ENCODE measurements around the gene ZHX3. TPM values are rescaled to one million over a fixed set of nuclear protein-coding genes. Genes with fewer than 3 reads are reported as not detected.

The ZHX3 gene
- total RNA-seq, 2 donors from 2014 or later = 31.7 to 35.3 TPM

DNA sequence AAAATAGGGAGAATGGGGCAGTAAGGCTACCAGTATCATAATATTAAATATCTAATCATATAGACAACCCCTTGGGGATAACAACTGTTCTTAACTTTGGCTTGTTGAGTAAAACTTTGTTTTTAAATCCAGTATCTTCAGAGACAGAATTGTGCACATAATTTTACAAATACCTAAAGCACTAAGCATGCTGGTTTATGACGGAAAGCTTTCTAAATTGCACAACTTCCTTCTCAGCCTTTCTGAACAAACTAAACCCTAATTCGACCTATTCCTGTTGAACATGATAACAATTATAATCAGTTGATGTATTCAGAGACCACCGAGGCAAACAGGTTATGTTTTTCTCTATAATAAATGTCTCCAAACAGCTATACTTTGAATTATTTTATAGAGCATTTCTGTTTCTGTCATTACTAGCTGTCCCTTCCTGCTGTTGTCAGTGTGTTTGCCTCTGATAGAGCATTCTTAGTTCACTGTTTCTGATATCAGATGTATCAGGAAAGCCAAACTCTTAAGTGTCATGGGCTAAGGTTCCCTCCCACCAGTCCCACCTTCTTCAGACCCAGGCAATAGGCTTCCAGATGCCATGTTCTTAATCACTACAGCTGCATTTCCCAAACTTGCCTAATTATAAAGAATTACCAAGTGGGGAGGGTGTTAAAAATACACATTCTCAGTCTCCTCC, 8.7 kb downstream of the ZHX3 start:
- ATAC-seq (peak; percentile 31), DNase-seq (no peak)
- intact Hi-C loops (cut with DNase I, micrococcal nuclease) = no loop called here

DNA sequence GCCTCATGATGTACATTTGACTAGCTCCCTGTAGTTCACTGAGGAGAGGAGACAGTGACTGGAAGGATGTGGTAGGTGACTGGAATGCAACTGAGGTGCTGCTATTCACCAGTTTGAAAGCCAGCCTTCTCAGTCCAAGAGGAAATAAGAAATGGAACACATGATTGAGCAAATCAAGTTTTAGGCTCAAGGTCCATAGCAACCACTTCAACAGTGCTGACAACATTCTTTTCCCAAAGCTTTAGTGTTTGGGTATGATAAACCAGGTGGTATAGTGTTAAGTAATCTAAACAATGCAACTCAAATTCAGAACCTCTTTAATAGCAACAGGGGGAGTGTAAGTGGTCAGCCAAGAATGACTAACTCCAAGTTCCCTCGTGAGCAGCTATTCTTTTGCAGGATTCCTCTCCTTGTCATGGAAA, 9.2 kb downstream of the ZHX3 start:
- no peak for DNase-seq
- intact Hi-C loops (cut with DNase I, micrococcal nuclease) = no loop called here
- ATAC-seq = peak; percentile 73

- intact Hi-C loops (cut with DNase I, micrococcal nuclease) = no loop called here
- no peak for DNase-seq
Measured at GRCh38 chr20:41307021-41307420, 10.5 kb downstream of the ZHX3 start.

GRCh38 chr20:41306061-41306727, 11.3 kb downstream of the ZHX3 start:
- intact Hi-C loops (cut with DNase I, micrococcal nuclease) = no loop called here
- ATAC-seq = no peak
- no peak for DNase-seq

More at GRCh38 chr20:41307021-41307420, 10.5 kb downstream of the ZHX3 start:
- no peak for ATAC-seq

- intact Hi-C loops (cut with DNase I, micrococcal nuclease) = no loop called here
- no peak for ATAC-seq
- no peak for DNase-seq
Measured at GRCh38 chr20:41304424-41305079, 13.0 kb downstream of the ZHX3 start.

- ATAC-seq = no peak
- no peak for DNase-seq
- intact Hi-C loops (cut with DNase I, micrococcal nuclease) = no loop called here
Measured at GRCh38 chr20:41304002-41304401, 13.5 kb downstream of the ZHX3 start.

DNA sequence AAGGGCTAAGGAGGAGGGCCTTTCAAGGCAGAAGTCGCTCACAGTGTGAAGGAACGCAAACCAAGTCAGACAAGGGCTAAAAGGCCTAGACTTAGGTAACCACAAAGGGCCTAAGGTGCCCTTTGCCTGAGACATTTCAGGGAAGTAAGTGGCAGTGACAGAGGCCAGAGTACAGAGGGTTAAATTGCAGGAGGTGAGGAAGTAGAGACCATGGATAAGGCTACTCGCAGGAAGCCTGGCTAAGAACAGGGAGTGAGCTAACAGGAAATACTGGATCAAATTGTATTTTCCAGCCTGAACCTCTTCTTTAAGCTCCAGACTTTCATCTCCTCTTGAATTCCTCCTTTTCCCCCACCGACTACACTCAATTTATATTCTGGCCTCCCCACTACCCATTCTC, 16.6 kb downstream of the ZHX3 start:
- ATAC-seq = peak; percentile 48
- intact Hi-C loops (cut with DNase I, micrococcal nuclease) = no loop called here
- no peak for DNase-seq

DNA sequence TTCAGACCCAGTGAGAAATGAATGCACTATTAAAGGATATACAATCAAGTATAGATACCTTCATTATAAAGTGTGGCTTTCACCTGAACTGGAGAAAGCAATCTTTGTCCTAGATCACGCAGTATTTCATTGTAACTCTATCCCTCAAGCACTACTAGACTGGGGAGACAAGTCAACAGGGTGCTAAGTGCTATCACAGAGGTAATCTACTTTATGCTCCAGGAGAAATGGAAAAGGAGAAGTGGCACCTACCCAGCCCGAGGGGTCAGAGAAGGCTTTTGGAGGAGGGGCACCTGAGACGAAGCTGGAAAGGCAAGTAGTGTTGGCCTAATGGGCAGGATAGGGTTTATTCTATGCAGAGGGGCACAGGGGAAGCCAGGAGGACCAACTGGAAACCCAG, 17.1 kb downstream of the ZHX3 start:
- DNase-seq (no peak), ATAC-seq (no peak)
- intact Hi-C loops (cut with DNase I, micrococcal nuclease) = no loop called here

GRCh38 chr20:41299899-41300298, 17.6 kb downstream of the ZHX3 start:
- ATAC-seq = no peak
- intact Hi-C loops (cut with DNase I, micrococcal nuclease) = no loop called here

GRCh38 chr20:41293269-41294037, 24.1 kb downstream of the ZHX3 start:
- intact Hi-C loops (cut with DNase I, micrococcal nuclease) = no loop called here
- ATAC-seq (no peak), DNase-seq (no peak)

More at GRCh38 chr20:41299899-41300298, 17.6 kb downstream of the ZHX3 start:
- DNase-seq = no peak

DNA sequence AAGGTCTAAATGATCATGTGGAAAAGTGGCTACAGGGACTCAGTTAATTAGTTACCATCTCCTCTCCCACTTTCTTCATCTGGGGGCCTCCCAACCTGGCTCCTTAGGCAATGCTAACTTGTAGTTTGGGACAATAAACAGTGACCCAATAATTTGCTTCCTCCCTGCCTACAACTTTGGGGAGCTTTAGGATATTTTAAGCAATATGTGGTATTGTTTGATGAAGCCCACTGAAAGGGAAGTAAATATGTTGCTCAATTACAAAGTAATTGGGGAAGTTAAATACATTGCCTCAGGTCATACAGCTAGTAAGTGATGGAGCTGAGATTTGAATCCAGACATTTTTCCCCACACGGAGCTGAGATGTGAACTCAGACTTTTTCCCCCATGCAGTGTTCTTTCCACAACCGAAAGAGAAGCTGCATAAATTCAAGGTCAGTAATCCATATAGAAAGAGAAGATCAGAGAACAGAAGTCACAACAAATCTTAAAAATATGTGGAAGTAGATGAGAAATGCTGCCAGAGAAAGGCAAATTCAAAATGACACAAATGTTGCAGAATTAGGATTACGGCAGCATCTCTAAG, 26.6 kb downstream of the ZHX3 start:
- DNase-seq (no peak), ATAC-seq (no peak)
- intact Hi-C loops (cut with DNase I, micrococcal nuclease) = no loop called here

- intact Hi-C loops (cut with DNase I, micrococcal nuclease) = no loop called here
- DNase-seq = no peak
- ATAC-seq = no peak
Measured at GRCh38 chr20:41287327-41287726, 30.2 kb downstream of the ZHX3 start.

DNA sequence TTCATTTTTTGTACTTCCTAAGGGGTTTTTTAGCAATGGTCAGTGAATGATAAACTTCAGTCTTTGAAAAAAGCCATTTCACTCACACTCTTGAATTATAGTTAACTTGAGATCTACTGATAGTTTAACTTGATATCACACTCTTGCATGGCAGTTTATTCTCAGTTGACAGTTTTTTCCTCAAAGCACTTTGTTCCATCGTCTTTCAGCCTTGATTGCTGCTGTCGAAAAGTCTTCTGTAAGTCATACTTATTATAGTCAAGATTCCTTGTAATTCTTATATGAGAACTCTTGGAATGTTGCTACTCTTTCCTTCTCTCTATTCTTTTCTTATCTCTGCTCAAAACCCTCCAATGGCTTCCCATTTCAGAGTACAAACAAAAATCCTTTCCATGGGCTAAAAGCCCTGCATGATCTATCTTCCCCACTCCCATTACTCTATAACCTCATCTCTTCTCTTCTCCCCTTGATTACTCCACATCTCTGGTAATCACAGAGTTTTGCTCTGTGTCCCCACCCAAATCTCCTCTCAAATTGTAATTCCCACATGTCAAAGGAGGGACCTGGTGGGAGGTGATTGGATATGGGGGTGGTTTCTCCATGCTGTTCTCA, 31.2 kb downstream of the ZHX3 start:
- intact Hi-C loops (cut with DNase I, micrococcal nuclease) = no loop called here
- DNase-seq (no peak), ATAC-seq (no peak)

DNA sequence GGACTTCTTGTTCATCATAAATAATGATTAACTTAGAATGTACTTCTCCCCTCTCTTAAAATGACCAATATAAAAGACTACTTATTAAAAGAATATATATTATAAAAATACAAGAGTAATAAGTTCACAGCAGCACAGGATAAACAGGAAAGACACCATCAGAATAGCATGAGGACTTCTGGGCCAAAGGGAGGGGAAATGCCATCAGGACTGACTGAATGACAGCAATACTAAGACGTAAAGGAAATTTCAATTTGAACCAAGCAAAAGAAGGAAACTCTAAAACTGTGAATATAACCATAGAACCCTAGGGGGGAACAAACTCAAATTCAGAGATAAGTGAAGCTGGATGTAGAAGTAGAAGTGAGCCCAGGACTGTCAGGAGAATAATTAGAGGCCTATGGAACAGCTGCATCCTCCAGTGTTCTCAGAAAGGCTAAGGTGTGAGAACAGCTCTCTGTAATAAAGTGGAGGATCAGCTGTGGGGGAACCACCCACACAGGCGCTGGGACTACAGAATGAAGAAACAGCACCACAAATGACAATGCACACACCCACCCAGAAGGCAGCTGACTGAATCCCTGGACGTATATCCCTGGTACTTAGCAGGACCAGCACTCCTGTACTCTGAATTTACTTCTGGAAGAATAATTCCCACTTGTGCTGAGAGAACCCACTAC, 37.8 kb downstream of the ZHX3 start:
- intact Hi-C loops (cut with DNase I, micrococcal nuclease) = no loop called here
- ATAC-seq = peak; percentile 39
- no peak for DNase-seq

DNA sequence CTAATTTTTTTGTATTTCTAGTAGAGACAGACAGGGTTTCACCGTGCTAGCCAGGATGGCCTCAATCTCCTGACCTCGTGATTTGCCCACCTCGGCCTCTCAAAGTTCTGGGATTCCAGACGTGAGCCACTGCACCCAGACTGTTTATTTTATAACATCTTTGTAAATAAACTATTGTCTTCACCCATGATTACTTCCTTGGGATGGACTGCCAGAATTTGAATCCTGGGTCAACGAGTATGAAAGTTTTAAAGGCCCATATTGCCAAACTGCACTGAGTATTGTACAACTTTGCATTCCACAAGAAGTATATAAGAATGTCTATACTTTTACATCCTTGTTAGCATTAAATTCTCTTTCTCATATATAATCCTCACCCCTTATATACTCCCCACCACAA, 38.6 kb downstream of the ZHX3 start:
- no peak for ATAC-seq
- intact Hi-C loops (cut with DNase I, micrococcal nuclease) = no loop called here

GRCh38 chr20:41277049-41277448, 40.5 kb downstream of the ZHX3 start:
- intact Hi-C loops (cut with DNase I, micrococcal nuclease) = no loop called here
- ATAC-seq = no peak
- no peak for DNase-seq

More for the DNA sequence above, 38.6 kb downstream of the ZHX3 start:
- DNase-seq = no peak

GRCh38 chr20:41276317-41276751, 41.2 kb downstream of the ZHX3 start:
- ATAC-seq (no peak), DNase-seq (no peak)
- intact Hi-C loops (cut with DNase I, micrococcal nuclease) = no loop called here

DNA sequence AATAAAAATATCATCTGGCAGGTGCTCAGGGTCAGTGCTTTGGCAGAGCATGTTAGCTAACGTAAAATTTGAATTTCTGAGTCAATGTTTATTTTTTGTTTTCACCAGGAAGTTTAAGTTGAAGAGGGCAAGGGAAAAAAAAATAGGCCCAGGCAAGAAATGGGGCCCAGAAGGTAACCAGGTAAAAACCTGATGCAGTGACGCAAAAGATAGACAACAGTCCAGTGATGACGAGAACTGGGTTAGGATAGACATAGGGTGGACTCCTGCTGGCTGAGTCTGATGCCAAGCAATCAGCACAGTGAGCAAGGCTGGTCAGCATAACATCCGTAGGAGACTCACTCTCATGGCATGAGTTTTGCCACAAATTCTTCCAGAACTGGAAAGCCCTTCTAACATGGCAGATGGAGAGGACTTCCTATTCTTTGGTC, 42.2 kb downstream of the ZHX3 start:
- DNase-seq = no peak
- intact Hi-C loops (cut with DNase I, micrococcal nuclease) = no loop called here
- ATAC-seq = peak; percentile 74

All from left colon (tissue), 2 donors.